G401 (cell line): ENCODE data around the gene FAM228A. TPM values are rescaled to one million over a fixed set of nuclear protein-coding genes. Genes with fewer than 3 reads are reported as not detected.
"Not testable (repeated sequence)": the region's sequence is repeated elsewhere in the genome, so short reads cannot be mapped to it uniquely, and the experiment has no call there.

Experiments
- DNase-seq: peaks from one replicate; pipeline ENCODE4 v3.0.0-alpha.2; 2015; ENCODE audit warnings: low spot score
- in situ Hi-C: cut with HindIII; loops from 2 replicates; pipeline ENCODE4 v1.10.0; 2016; ENCODE audit warnings: low sequenced_read_pairs, mixed read lengths
- total RNA-seq: library from RNA; depleted of rRNA; stranded (reverse); fragments of >200 nt; shearing (Covaris generic); gene quantifications from 2 replicates; pipeline ENCODE4 v1.2.3, GENCODE V29; 2014; rRNA removed

FAM228A gene
- total RNA-seq = 0.18 TPM in 1 of 2 replicates, not detected in the other

DNA sequence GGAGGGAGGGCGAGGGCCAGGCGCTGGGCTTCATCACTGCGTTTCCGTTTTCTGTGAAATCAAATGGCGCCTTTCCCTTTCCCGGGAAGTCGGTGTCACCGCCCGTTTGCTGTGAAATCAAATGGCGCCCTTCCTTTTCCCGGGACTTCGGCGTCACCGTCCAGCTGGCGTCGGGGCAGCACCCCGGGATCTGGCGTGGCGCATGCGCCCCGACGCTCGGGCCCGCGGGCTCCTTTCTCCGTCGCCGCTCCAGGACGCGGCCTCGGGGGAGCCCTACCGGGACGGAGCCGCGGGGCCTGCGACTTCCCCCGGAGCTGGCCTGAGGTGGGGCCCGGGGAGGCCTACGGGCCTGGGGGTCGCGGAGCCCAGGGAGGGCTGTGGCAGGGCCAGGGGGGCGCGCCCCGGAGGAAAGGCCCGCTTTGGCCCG lies at the start of gene FAM228A:
Gene FAM228A (plus strand): TSS at position 203 of the 427 bp plus-strand sequence. CDS start 428 bp downstream, outside the sequence.
- in situ Hi-C loops = no loop called here
- DNase-seq = no peak

- in situ Hi-C loops = no loop called here
- no peak for DNase-seq
Measured at GRCh38 chr2:24125956-24126355, 48.9 kb upstream of the FAM228A start.

GRCh38 chr2:24132543-24132942 lies 42.3 kb upstream of the FAM228A start:
- in situ Hi-C loops = no loop called here

GRCh38 chr2:24140305-24140704 lies 34.5 kb upstream of the FAM228A start:
- DNase-seq, in situ Hi-C loops: not testable (repeated sequence)

More at GRCh38 chr2:24132543-24132942, 42.3 kb upstream of the FAM228A start:
- no peak for DNase-seq

GRCh38 chr2:24147364-24147763 lies 27.5 kb upstream of the FAM228A start:
- in situ Hi-C loops = no loop called here
- DNase-seq = no peak

DNA sequence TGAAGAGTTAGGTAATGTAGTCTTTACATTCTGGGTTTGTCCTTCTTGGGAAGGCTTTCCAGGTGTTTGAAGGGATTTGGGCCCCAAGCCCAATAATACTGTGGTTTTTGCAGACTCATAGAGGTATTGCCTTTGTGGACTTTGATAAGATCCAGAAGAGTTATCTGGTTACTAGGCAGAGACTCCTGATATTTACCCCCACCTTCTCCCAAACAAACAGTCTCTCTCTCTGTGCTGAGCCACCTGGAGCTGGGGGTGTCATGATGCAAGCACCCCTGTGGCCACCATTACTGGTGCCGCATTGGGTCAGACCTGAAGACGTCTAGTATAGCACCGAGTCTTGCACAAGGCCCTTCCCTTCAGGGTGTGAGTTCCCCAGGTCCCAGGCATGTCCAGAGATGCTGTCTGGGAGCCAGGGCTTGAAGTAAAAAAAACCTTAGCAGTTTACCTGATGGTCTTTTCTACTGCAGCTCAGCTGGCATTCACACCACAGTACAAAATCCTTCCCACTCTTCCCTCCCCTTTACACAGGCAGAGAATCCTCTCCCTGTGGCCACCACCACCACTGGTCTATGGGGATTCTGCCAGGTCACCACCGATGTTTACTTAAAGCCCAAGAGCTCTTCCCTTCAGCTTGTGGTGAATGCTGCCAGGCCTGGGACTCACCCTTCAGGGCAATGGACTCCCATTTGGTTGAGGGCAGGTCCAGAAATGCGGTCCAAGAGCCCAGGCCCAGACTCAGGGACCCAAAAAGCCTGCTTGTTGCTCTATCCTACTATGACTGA lies 22.2 kb upstream of the FAM228A start:
- in situ Hi-C loops = no loop called here
- no peak for DNase-seq

DNA sequence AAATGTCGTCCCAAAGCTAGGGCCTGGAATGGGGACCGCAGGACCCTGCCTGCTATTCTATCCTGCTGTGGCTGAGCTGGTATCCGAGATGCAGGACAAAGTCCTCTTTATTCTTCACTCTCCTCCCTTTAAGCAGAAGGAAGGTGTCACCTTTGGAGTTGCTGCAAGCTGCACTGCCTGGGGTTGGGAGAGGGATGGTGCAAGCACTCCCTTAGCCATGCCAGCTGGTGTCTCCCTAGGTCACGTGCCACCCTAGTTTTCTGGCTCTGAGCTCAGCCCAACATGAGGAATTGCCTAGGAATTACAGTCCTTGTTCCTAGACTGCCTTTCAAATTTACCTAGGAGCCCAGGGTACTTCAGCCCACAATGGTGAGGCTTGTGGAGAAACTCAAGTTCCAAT lies 21.4 kb upstream of the FAM228A start:
- DNase-seq = peak; percentile 32
- in situ Hi-C loops = no loop called here

DNA sequence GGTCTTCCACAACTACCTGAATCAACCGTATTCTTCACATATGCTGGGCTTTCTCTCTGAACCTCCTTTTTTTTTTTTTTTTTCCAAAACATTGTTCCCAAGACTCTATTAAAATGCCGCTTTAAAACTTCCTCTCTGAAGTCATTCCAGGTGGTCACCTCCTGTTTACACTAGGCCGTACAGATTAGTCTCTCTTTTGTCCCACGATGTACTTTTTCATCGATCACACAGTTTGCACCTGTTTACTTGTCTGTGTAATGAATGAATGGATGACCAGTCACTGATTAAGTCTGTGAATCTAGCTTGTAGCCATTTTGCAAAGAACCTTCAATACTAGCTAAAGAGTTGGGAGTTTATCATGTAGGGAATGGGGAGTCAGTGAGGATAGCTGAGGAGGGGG lies 16.7 kb upstream of the FAM228A start:
- DNase-seq = no peak
- in situ Hi-C loops = no loop called here

DNA sequence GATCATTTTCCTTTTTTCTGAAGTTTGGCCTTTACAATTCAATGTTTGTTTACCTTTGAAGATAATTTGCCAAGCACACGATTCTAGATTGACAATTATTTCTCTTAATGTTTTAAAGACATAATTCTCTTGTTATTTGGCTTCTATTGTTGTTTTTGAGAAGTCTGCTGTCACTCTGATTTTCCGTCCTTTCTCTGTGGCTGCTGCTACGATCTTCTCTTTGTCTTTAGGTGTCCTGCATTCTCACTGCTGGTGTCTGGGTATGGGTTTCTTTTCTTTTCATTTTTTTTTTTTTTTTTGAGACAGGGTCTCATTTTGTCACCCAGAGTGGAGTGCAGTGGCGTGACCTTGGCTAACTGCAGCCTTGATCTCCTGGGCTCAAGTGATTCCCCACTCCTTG lies 15.1 kb upstream of the FAM228A start:
- in situ Hi-C loops = no loop called here
- DNase-seq = no peak

- no peak for DNase-seq
- in situ Hi-C loops = no loop called here
Measured at GRCh38 chr2:24160761-24161160, 14.1 kb upstream of the FAM228A start.

- no peak for DNase-seq
- in situ Hi-C loops = no loop called here
Measured at GRCh38 chr2:24162494-24162893, 12.4 kb upstream of the FAM228A start.

DNA sequence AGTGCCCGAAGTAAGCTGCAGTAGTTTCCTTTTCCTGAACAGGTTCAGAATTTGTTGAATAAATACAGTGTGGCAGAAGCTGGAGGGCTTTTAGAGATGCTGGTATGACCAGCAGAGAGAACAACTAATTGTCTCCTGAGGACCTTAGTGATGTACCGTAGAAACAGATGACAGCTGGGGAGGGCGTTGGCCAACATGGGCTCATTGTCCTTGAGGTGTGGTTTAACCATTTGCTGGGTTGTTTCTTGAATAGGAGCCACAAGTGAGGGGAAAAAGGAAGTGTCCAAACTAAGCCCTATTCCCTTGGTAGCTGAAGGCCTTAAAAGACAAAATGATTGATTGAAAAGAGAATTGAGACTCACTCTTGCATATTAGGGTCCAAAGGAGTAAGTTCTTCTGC lies 11.7 kb upstream of the FAM228A start:
- in situ Hi-C loops = no loop called here
- DNase-seq = no peak

- in situ Hi-C loops = no loop called here
- DNase-seq = no peak
Measured at GRCh38 chr2:24163601-24164000, 11.3 kb upstream of the FAM228A start.

DNA sequence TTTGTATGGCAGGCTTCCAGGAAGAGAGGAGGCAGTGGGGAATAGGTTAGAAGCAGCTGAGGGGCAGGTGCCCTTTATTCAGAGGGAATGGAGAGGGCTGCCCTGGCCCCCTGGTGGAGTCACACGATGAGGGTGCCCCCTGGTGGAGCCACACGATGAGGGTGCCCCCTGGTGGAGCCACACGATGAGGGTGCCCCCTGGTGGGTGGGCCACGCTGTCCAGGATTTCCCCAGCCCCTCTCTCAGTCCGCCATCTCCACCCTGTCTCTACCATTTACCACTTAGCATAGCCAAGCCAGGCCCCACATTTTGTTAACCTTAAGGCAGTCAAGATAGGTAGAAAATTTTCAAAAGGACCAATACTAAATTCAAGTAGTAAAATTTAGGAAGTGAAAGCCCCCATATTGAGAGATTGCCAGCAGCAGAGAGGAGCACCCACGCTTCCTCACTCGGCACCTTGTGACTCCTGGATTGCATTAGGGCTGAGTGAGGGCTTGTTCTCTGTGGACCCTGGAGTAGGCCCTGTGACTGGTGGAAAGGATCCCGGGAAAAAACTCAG lies 10.4 kb upstream of the FAM228A start:
- no peak for DNase-seq
- in situ Hi-C loops = no loop called here

- in situ Hi-C loops = no loop called here
Measured at GRCh38 chr2:24169023-24169422, 5.8 kb upstream of the FAM228A start.

GRCh38 chr2:24175631-24176187 lies 856 bp downstream of the FAM228A start:
- DNase-seq = no peak
- in situ Hi-C loops = no loop called here

More at GRCh38 chr2:24169023-24169422, 5.8 kb upstream of the FAM228A start:
- DNase-seq = no peak

- in situ Hi-C loops = no loop called here
- DNase-seq = no peak
Measured at GRCh38 chr2:24176326-24176725, 1.5 kb downstream of the FAM228A start.

GRCh38 chr2:24179683-24180082 lies 4.8 kb downstream of the FAM228A start:
- in situ Hi-C loops = no loop called here

GRCh38 chr2:24181849-24182248 lies 7.0 kb downstream of the FAM228A start:
- in situ Hi-C loops = no loop called here
- no peak for DNase-seq

More at GRCh38 chr2:24179683-24180082, 4.8 kb downstream of the FAM228A start:
- no peak for DNase-seq

DNA sequence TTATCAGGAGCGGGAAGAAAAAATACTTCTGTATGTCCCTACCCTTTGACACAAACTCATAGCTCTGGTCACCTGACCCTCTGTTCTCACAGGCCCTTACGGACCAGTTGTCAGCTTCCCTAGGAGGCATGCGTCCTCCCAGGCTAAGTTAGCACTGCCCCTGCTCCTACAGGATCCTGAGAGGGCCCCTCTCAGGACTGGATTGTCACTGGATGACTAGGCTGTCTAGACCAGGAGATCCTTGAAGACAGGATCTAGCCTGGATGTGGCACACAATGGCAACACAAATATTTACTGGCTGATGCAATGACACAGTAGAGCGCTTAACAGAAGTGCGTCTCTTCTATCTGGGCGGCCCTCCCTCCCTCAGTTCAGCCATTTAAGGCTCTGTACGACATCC lies 7.7 kb downstream of the FAM228A start:
- DNase-seq = no peak
- in situ Hi-C loops = no loop called here
